Natural killer cell (primary cell): ENCODE measurements around the gene FBXW5. TPM values are rescaled to one million over a fixed set of nuclear protein-coding genes. Genes with fewer than 3 reads are reported as not detected.

Experiments
- ATAC-seq, 3 donors: fragments of 150-1000 bp in 2 of 3; fragments of 200-7000 bp in 1 of 3; cut with Tn5 transposase; 1 replicate in 1 of 3; 2 replicates in 2 of 3; pipeline ENCODE4 v1.10.0; 2021; ENCODE audit warnings: mild to moderate bottlenecking in 2 of 3, moderate library complexity in 2 of 3
- DNase-seq, 2 donors: peaks; one replicate each; pipeline versions ENCODE4 v3.0.0 to v3.0.0-alpha.2; 2013 to 2021; ENCODE audit warnings: mixed read lengths in 1 of 2
- H3K27ac ChIP-seq: one replicate; pipeline ENCODE4 v1.5.1; 2013; ENCODE audit warnings: mild to moderate bottlenecking, low read length
- H3K27me3 ChIP-seq: one replicate; pipeline ENCODE4 v1.6.1; 2013; ENCODE audit warnings: low read length; ENCODE audit not compliant: control insufficient read depth, insufficient read depth
- H3K36me3 ChIP-seq: one replicate; pipeline ENCODE4 v1.6.1; 2013; ENCODE audit warnings: low read length; ENCODE audit not compliant: control insufficient read depth, insufficient read depth
- H3K4me1 ChIP-seq: one replicate; pipeline ENCODE4 v1.6.1; 2013; ENCODE audit warnings: low read length; ENCODE audit not compliant: control insufficient read depth, insufficient read depth
- H3K4me3 ChIP-seq: one replicate; pipeline ENCODE4 v1.5.1; 2013; ENCODE audit warnings: low read length
- H3K9me3 ChIP-seq: one replicate; pipeline ENCODE4 v1.6.1; 2013; ENCODE audit warnings: low read length; ENCODE audit not compliant: control insufficient read depth, insufficient read depth
- H3K27ac Mint-ChIP-seq, 2 donors: one replicate each; pipeline ENCODE4 v1.8.0; 2022; ENCODE audit warnings: mild to moderate bottlenecking in 2 of 2, mixed read lengths in 2 of 2, moderate library complexity in 1 of 2
- H3K27me3 Mint-ChIP-seq, 2 donors: one replicate each; pipeline ENCODE4 v1.8.0; 2022; ENCODE audit warnings: low read depth in 2 of 2, mixed read lengths in 2 of 2
- H3K36me3 Mint-ChIP-seq: one replicate; pipeline ENCODE4 v1.8.0; 2022; ENCODE audit warnings: mixed read lengths
- H3K4me1 Mint-ChIP-seq, 2 donors: one replicate each; pipeline ENCODE4 v1.8.0; 2022; ENCODE audit warnings: mixed read lengths in 2 of 2
- H3K4me3 Mint-ChIP-seq: one replicate; pipeline ENCODE4 v1.8.0; 2022; ENCODE audit warnings: mild to moderate bottlenecking, moderate library complexity, mixed read lengths
- H3K9me3 Mint-ChIP-seq, 2 donors: one replicate each; pipeline ENCODE4 v1.8.0; 2022; ENCODE audit warnings: mixed read lengths in 2 of 2
- CTCF ChIP-seq: fragments of 200-600 bp; IDR thresholded peaks from one replicate; pipeline ENCODE4 v1.8.0; 2022; ENCODE audit warnings: antibody characterized with exemption
- WGBS: methylation state at CpG from one replicate; pipeline ENCODE4 v1.1.7; 2013; ENCODE audit warnings: missing lambda C conversion rate; ENCODE audit not compliant: insufficient coverage; 5-methylcytosine and 5-hydroxymethylcytosine counted together
- intact Hi-C: fragments of 100-400 bp; cut with micrococcal nuclease; formaldehyde crosslinking; loops from one replicate; pipeline ENCODE4 v1.14.2; 2022
- total RNA-seq, 4 donors: library from RNA; stranded (reverse); fragments of 120-200 nt in 1 of 4; gene quantifications; one replicate each; pipeline versions ENCODE4 v1.2.3 to v1.2.4, GENCODE V29; 2013 to 2022

FBXW5 gene
- total RNA-seq, 3 donors from 2014 or later (not counting 1 experiment from before 2014, with no cell fraction given), result 117 to 144 (median 136) TPM

DNA sequence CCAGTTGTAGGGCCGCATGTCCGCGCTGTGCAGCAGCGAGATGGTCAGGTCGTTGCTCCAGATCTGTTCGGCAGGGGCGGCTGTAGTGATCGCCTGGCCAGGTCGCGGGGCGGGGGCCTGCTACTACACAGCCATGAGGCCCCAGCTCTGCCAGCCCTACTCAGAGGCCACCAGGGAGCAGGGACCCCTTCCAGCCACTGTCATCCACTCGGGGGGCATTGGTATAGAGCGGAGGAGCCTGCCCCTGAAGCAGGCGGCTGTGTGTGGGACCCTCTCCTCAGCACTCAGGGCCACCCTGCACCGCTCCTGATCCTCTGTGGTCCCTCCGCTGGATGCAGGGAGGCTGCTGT is 1.7 kb downstream of the FBXW5 start:
- intact Hi-C loops, result loop anchor here (5.0 kb wide), 1 partner anchor 56 kb away; the partner anchor contains the start of gene TRAF2
- DNase-seq (no peak), ATAC-seq (no peak)
- H3K36me3 ChIP-seq, result peaks cover 39% of the 10 kb centered on the region
- no peak overlapping the region for H3K4me3 ChIP-seq
- Mint-ChIP-seq H3K27me3 (no peaks in the 10 kb centered on the region), H3K4me1 (peaks cover 15 to 29% of the 10 kb centered on the region in 2 donors), H3K27ac (no peak overlapping the region), H3K4me3 (peak overlapping the region; percentile 62), H3K9me3 (no peaks in the 10 kb centered on the region), H3K36me3 (no peaks in the 10 kb centered on the region)
- no peaks in the 10 kb centered on the region for H3K27me3 ChIP-seq
- H3K9me3 ChIP-seq, result no peaks in the 10 kb centered on the region
- H3K4me1 ChIP-seq, result peaks cover 40% of the 10 kb centered on the region
- TF ChIP-seq CTCF, result no peak
- WGBS, result 96% methylated on average over 16 of the region's 16 CpGs
- H3K27ac ChIP-seq, result no peak overlapping the region

GRCh38 chr9:136942112-136942880 is 2.2 kb downstream of the FBXW5 start:
- no peak for TF ChIP-seq CTCF
- Mint-ChIP-seq H3K36me3 (no peaks in the 10 kb centered on the region), H3K27ac (no peak overlapping the region), H3K27me3 (no peaks in the 10 kb centered on the region), H3K9me3 (no peaks in the 10 kb centered on the region), H3K4me3 (no peak overlapping the region), H3K4me1 (peaks cover 15 to 23% of the 10 kb centered on the region in 2 donors)
- peaks cover 34% of the 10 kb centered on the region for H3K4me1 ChIP-seq
- no peak overlapping the region for H3K27ac ChIP-seq
- H3K4me3 ChIP-seq, result no peak overlapping the region
- peaks cover 39% of the 10 kb centered on the region for H3K36me3 ChIP-seq
- no peak for DNase-seq
- 95% methylated on average over 60 of the region's 60 CpGs for WGBS
- ATAC-seq, result no peak
- no peaks in the 10 kb centered on the region for H3K27me3 ChIP-seq
- intact Hi-C loops, result loop anchor here (5.0 kb wide), 1 partner anchor 55 kb away; the partner anchor contains the start of gene TRAF2
- no peaks in the 10 kb centered on the region for H3K9me3 ChIP-seq

DNA sequence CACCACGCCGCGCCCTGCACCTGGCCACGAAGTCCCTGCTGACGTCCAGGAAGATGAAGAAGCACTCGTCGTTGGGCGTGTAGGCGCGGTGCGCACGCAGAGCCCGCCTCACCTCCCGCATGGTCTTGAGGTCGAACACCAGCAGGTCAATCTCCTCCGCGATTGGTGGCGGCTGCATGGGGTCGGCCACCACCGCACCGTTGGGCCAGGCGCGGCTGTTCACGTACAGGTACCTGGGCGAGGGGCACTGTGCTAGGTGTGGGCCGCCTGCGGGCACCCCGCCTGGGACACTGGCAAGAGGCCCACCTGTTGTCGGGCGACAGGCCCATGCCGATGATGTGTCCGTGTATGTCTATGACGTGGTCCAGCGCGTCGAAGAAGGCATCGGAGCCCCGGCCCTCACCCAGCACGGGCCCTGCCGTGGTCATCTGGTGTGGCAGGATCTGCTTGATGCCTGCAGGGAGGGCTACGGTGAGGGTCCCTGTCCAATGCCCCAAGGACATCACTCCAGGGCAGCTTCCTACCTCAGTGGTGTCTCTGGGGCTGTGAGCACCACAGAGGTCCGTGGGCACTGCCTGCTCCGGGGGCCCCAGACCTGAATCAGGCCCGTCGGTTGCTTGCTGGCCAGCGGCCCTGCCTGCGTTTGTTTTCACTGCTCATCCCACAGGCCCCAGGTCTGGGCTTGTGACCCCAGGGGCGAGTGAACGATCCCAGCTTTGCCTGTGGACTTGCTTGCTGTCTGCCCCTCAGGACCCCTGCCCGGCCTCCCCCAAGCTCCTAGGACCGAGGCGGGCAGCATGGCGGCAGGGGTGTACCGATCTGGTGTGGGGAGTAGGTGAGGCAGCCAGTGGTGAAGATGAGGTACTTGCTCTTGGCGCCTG is 3.1 kb downstream of the FBXW5 start:
- Mint-ChIP-seq H3K4me3 (no peak overlapping the region), H3K27ac (no peak overlapping the region), H3K36me3 (no peaks in the 10 kb centered on the region), H3K27me3 (no peaks in the 10 kb centered on the region), H3K4me1 (peaks cover 18 to 22% of the 10 kb centered on the region in 2 donors), H3K9me3 (no peaks in the 10 kb centered on the region)
- TF ChIP-seq CTCF, result no peak
- ATAC-seq (no peak), DNase-seq (no peak)
- Histone ChIP-seq H3K4me3 (no peak overlapping the region), H3K27me3 (no peaks in the 10 kb centered on the region), H3K27ac (no peak overlapping the region), H3K9me3 (no peaks in the 10 kb centered on the region), H3K36me3 (peaks cover 39% of the 10 kb centered on the region), H3K4me1 (peaks cover 34% of the 10 kb centered on the region)
- 97% methylated on average over 55 of the region's 55 CpGs for WGBS
- intact Hi-C loops, result loop anchor here (5.0 kb wide), 1 partner anchor 54 kb away; the partner anchor contains the start of gene TRAF2
